ENCODE measurements around the gene DNAH17. TPM values are rescaled to one million over a fixed set of nuclear protein-coding genes. Genes with fewer than 3 reads are reported as not detected.

DNAH17 gene
- total and polyA plus RNA-seq, 2 donors (not counting 3 experiments of a cell fraction or from before 2014, with no cell fraction given): not detected

DNA sequence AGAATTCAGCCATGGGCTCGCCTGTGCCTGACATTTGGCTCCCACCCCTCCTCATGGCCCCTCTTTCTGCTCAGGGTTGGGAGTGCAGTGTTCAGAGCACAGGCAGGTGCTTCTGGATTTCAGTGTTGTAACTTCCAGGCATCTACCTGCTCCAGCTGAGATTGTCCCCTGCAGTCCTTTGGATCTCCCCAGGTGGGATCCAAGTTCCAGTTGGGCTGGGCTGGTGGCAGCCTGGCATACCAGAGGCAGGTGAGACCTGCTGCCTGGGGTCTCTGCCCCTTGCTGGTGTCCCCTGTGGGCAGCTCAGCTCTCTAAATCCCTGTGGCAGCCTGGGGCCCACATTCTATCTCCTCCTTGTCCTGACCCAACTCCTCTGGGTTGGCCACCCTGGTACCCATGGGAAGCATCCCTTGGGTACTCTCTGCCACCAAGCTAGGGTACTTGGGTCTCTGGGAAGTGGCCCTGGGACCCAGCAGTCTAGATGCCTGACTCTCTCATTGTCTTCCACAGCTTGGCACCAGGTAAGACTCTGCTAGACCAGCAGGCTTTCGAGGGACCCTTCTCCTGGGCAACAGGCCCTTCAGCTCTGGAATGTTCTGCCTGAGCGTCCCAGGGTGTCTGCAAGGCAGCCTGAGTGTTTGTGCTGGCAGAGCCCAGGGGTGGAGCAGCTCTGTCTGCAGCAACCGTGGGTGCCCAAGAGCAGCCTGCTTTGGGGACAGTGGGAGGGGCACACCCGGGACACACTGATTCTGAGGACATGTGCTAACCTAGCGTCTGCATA lies 42.5 kb downstream of the DNAH17 start:
- H3K9me1 ChIP-seq (replicated peaks; ENCODE audit: control insufficient read depth, extremely low read depth, insufficient read depth, low read length): no peaks in the 10 kb centered on the region
- no peak overlapping the region for H3K9ac ChIP-seq (replicated peaks; ENCODE audit: extremely low read depth, insufficient read depth, low read length)

DNA sequence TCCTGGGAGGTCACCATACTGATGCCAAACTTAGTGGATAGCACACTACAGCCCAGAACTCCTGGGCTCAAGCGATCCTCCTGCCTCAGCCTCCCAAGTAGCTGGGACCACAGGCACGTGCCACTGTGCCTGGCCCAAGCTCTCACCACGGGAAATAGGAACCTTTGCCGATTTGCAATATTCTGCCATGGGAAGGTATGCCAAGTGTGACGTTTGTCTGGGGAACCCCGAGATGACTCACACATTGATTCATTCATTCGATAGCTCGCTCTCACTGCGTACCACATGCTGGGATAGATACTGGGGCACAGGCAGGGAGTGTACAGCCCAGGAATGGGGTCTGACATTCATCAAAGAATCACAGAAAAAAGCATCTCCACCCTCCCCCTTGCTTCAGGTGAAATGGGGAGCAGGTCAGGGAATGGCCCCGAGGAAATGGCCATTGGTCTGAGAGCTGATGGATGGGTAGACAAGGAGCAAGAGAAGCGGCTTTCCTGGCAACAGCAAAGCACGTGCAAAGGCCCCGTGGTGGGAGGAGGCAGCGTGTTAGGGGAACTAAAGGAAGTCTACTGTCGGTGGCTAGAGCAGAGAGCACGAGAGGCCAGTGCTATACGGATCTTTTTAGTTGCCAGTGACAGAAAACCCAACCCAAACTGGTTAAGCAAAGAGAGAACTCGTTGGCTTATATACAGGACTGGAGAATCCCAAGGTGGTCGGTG lies 44.1 kb downstream of the DNAH17 start:
- intact Hi-C loops (cut with micrococcal nuclease): no loop called here
- Histone ChIP-seq H3K4me1 (ENCODE audit: control insufficient read depth, extremely low read depth, insufficient read depth, low read length) (no peaks in the 10 kb centered on the region), H4K20me1 (replicated peaks; ENCODE audit: control insufficient read depth, extremely low read depth, insufficient read depth, low read length) (no peaks in the 10 kb centered on the region), H3K36me3 (ENCODE audit: control insufficient read depth in 2 of 2, extremely low read depth in 1 of 2, insufficient read depth in 2 of 2, low read length in 2 of 2) (no peaks in the 10 kb centered on the region), H3K9me1 (replicated peaks; ENCODE audit: control insufficient read depth, extremely low read depth, insufficient read depth, low read length) (no peaks in the 10 kb centered on the region), H3K4me3 (replicated peaks in 1 of 3; ENCODE audit: insufficient read depth in 1 of 3, low read depth in 1 of 3, low read length in 3 of 3) (no peak overlapping the region), H3K27ac (ENCODE audit: insufficient read depth, low read depth, low read length) (no peak overlapping the region), H3K27me3 (ENCODE audit: control insufficient read depth in 2 of 2, insufficient read depth in 2 of 2, low read length in 2 of 2) (peaks cover 0 to 1% of the 10 kb centered on the region in 2 experiments), H3K4me2 (ENCODE audit: insufficient read depth, low read length) (no peak overlapping the region), H2AFZ (ENCODE audit: low read depth, low read length) (no peak overlapping the region), H3K9me3 (replicated peaks; ENCODE audit: control insufficient read depth, insufficient read depth, low read length) (no peaks in the 10 kb centered on the region), H3K79me2 (ENCODE audit: control insufficient read depth, insufficient read depth, low read length) (no peaks in the 10 kb centered on the region), H3K9ac (replicated peaks; ENCODE audit: extremely low read depth, insufficient read depth, low read length) (no peak overlapping the region)
- CTCF ChIA-PET: no interaction called here
- DNase-seq (ENCODE audit: low read depth, low spot score) (peak; percentile 11), FAIRE-seq (no peak)
- POLR2A ChIA-PET: no interaction called here
- dilution Hi-C loops (cut with MboI; ENCODE audit: extremely low pct_ligation_motif_present, low sequenced_read_pairs): no loop called here
- TF ChIP-seq GATA2 (IDR thresholded peaks at IDR 0.05; ENCODE audit: insufficient read depth, insufficient read length, low read depth, low read length) (no peak), POLR2AphosphoS5 (IDR thresholded peaks at IDR 0.05; ENCODE audit: insufficient read depth, low read depth, low read length) (no peak), POLR2A (IDR thresholded peaks at IDR 0.05; ENCODE audit: low read depth, low read length) (no peak), EZH2 (IDR thresholded peaks at IDR 0.05; ENCODE audit: borderline replicate concordance, low read depth, low read length, severe bottlenecking) (no peak)
- TF ChIP-seq, protein P1, sequence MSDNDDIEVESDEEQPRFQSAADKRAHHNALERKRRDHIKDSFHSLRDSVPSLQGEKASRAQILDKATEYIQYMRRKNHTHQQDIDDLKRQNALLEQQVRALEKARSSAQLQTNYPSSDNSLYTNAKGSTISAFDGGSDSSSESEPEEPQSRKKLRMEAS (IDR thresholded peaks at IDR 0.05; ENCODE audit: insufficient read depth, insufficient read length): no peak
- no TSS peak for BruUV-seq (replicated peaks)

More for the DNA sequence above, 42.5 kb downstream of the DNAH17 start:
- no peak overlapping the region for H2AFZ ChIP-seq (ENCODE audit: low read depth, low read length)
- no peaks in the 10 kb centered on the region for H3K9me3 ChIP-seq (replicated peaks; ENCODE audit: control insufficient read depth, insufficient read depth, low read length)
- no peak overlapping the region for H3K27ac ChIP-seq (ENCODE audit: insufficient read depth, low read depth, low read length)
- FAIRE-seq (no peak), DNase-seq (ENCODE audit: low read depth, low spot score) (no peak)
- ChIA-PET POLR2A (no interaction called here), CTCF (interaction anchor here (1.0 kb wide), 1 partner anchor 174 kb away, joined by 3 read pairs; no protein-coding TSS in a partner anchor)
- H3K79me2 ChIP-seq (ENCODE audit: control insufficient read depth, insufficient read depth, low read length): no peaks in the 10 kb centered on the region
- no TSS peak for BruUV-seq (replicated peaks)
- dilution Hi-C loops (cut with MboI; ENCODE audit: extremely low pct_ligation_motif_present, low sequenced_read_pairs): no loop called here
- H3K4me3 ChIP-seq (replicated peaks in 1 of 3; ENCODE audit: insufficient read depth in 1 of 3, low read depth in 1 of 3, low read length in 3 of 3): no peak overlapping the region
- no peaks in the 10 kb centered on the region for H3K4me1 ChIP-seq (ENCODE audit: control insufficient read depth, extremely low read depth, insufficient read depth, low read length)
- H3K27me3 ChIP-seq (ENCODE audit: control insufficient read depth in 2 of 2, insufficient read depth in 2 of 2, low read length in 2 of 2): peaks cover 0 to 1% of the 10 kb centered on the region in 2 experiments
- no peak for TF ChIP-seq GATA2 (IDR thresholded peaks at IDR 0.05; ENCODE audit: insufficient read depth, insufficient read length, low read depth, low read length)
- TF ChIP-seq POLR2A (IDR thresholded peaks at IDR 0.05; ENCODE audit: low read depth, low read length): no peak
- no peak for TF ChIP-seq POLR2AphosphoS5 (IDR thresholded peaks at IDR 0.05; ENCODE audit: insufficient read depth, low read depth, low read length)
- intact Hi-C loops (cut with micrococcal nuclease): no loop called here
- no peaks in the 10 kb centered on the region for H3K36me3 ChIP-seq (ENCODE audit: control insufficient read depth in 2 of 2, extremely low read depth in 1 of 2, insufficient read depth in 2 of 2, low read length in 2 of 2)
- H4K20me1 ChIP-seq (replicated peaks; ENCODE audit: control insufficient read depth, extremely low read depth, insufficient read depth, low read length): no peaks in the 10 kb centered on the region
- H3K4me2 ChIP-seq (ENCODE audit: insufficient read depth, low read length): no peak overlapping the region

Measured in endothelial cell of umbilical vein (primary cell).